GM21367 (cell line): ENCODE measurements around the gene CDC42EP3.

Source experiments
- ATAC-seq: cut with Tn5 transposase; IDR thresholded peaks from one replicate; pipeline ENCODE4 v1.9.1; 2021; ENCODE audit not compliant: unreplicated experiment

CDC42EP3 gene

GRCh38 chr2:37637190-37637860, 34.1 kb downstream of the CDC42EP3 start:
- ATAC-seq, result no peak

DNA sequence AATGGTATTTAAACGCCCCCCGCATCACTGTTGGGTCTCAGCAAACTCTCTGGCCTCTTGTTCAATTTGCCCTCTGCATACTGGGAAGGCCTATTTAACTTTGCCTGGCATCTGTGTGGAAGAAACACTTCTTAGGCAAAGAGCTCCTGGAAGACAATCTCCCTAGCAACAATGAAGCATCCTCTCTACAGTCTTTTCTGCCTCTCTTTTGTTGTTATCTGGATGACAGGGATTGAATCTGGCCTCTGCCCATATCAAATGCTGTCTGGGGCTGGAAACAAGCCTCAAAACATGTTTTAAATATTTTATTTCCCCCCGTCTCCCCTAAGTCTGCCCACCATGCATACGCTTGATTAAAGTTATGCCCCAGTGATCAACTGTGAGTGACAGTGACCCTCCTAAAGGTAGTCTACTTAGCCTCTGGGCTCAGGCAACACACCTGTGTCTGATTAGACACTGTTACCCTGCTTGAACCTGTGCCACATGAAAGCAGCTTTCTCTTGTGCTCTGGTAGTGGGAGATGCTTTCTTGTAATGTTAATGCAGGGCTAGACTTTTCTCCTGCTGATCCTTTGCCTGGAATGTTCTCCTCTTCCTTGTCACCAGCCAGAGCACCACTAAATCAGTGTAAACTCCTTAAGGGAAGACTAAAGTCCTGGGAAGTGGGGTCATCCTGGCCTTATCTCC, 34.9 kb downstream of the CDC42EP3 start:
- no peak for ATAC-seq

- ATAC-seq, result peak; percentile 54
Measured at GRCh38 chr2:37635504-37636380, 35.7 kb downstream of the CDC42EP3 start.

- ATAC-seq, result peak; percentile 42
Measured at GRCh38 chr2:37634914-37635503, 36.4 kb downstream of the CDC42EP3 start.

DNA sequence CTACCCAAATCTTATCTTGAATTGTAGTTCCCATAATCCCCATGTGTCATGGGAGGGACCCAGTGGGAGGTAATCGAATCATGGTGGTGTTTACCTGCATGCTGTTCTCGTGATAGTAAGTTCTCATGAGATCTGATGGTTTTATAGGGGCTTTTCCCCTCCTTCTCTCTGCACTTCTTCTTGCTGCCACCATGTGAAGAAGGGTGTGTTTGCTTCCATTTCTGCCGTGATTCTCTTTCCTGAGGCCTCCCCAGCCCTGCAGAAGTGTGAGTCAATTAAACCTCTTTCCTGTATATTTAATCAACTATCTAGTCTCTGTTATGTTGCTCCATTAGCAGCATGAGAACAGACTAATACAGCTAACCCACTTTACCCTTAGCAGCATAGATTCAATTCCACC, 37.6 kb downstream of the CDC42EP3 start:
- no peak for ATAC-seq

DNA sequence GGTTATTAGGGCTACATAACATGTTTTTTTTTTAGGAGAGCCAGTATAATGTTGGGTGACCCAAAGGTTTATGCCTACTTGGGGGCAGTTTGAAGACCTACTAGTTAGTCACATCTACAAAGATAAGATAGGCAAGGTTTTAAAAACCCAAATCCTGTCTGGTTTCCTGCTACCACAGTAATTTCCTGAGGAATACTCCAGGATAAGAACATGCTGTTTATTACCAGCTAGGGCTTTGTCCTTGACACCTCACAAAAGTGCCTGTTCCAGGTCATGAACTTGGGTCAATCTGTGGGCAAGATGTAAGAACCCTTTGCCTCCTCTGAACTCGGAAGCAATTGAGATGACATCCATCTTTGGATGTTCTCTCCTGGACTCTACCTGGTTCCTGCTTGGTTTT, 38.2 kb downstream of the CDC42EP3 start:
- no peak for ATAC-seq

- ATAC-seq, result no peak
Measured at GRCh38 chr2:37632310-37632709, 39.1 kb downstream of the CDC42EP3 start.

DNA sequence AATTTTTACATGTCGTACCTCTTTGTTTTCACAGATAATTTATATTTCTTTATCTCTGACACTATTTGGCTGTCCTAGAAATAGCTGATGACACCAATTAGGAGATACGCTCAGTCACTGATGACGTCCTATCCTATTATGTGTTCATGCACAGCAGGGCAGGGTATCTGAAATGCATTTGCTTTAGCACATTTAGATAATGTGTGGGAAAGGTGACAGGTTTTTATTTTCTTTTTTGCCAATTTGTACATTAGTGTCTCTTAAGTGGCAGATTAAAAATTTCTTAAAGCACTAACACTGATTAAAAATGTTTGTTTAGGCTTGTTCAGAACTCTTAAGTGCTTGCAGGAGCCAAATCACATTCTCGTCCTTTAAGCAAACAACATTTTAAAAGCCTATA, 39.7 kb downstream of the CDC42EP3 start:
- no peak for ATAC-seq

DNA sequence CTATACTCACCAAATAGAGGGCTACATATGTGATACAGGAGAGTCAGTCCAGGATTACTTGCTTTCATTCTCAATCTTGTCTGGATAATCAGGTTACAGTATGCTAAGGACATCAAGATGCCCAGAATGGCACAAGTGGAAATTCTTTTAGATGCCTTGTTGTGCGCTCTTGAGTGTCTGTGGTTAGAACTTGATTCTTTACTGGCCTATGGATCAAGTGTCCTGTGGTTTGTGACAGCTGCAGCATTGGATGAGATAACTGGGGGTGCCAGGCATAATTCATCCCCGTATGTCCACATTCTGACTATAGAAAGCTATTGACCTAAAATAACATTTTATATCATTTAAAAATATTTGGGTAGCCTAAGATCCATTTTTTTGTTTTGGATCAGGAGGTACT, 40.1 kb downstream of the CDC42EP3 start:
- ATAC-seq, result no peak

DNA sequence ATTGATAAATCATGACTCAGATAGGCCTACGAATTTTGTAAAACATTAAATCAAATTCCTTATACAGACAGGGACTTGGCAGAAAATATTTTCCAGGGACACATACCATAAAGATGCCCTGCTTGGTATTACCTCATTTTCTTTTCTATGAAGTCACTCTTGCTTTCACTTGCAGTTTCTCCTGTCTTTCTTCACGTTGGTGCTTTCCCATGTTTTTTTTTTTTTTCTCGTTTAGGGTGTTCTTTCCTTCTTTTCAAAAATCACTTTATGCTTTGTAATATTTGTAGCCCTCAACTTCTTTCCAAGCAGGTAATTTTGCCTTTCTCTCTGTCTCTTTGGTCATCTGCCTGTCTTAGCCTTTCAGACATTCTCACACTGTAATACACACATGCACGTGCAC, 40.7 kb downstream of the CDC42EP3 start:
- no peak for ATAC-seq

DNA sequence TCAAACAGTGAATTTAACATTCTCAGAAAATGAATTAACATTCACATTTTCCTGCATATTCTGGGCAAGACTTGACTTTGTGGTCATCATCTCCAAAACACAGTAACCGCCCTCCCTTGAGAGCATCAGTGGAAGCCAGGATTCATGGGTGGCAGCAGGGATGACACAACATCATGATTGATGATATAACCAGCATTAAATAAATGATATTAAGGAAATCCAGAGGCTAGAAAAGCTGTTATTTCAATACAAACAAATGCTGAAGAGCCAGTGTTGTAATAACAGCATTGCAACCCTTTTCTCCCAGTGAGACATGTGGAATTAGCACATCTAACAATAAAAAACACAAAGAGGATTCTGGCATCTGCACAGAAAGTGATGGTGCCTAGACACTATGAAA, 41.1 kb downstream of the CDC42EP3 start:
- no peak for ATAC-seq

- ATAC-seq, result no peak
Measured at GRCh38 chr2:37629529-37629928, 41.9 kb downstream of the CDC42EP3 start.

DNA sequence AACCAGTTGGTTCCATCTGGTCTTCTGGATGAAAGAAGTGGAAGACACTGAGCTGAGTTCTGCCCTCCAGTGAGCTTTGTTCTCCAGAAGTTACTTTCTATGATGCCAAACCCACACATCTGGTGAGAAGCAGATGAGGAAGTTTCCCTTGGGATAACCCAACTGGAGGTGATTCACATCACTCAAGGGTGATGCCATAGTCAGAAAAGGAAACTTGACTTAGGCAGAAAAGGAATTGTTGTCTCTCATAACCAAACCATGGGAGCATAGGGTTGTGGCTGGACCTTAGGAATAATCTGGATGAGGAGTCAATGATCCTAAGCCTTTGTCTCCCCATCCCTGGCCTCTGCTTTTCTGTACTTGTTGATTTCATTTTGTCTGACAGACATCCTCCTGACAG, 43.7 kb downstream of the CDC42EP3 start:
- no peak for ATAC-seq

- ATAC-seq, result peak; percentile 35
Measured at GRCh38 chr2:37625796-37626571, 45.5 kb downstream of the CDC42EP3 start.

DNA sequence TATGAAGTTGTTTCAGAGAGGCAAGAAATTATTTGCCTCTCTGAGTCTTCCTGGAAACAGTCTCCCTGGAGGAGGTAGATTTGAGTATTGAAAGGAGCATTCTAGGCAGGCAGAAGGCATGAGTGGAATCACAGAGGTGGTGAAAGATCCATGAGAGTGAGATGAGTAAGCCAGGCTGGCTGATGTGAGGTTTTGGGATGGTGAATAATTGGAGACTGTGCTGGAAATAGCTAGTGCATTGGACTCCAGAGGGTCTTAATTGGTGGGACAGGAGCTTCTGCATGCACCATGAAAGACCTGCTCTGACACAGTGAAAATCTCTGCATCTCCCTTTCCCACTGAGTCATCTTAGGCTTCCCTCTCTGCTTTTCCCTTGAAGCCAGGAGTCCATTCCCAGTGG, 46.3 kb downstream of the CDC42EP3 start:
- ATAC-seq, result no peak

DNA sequence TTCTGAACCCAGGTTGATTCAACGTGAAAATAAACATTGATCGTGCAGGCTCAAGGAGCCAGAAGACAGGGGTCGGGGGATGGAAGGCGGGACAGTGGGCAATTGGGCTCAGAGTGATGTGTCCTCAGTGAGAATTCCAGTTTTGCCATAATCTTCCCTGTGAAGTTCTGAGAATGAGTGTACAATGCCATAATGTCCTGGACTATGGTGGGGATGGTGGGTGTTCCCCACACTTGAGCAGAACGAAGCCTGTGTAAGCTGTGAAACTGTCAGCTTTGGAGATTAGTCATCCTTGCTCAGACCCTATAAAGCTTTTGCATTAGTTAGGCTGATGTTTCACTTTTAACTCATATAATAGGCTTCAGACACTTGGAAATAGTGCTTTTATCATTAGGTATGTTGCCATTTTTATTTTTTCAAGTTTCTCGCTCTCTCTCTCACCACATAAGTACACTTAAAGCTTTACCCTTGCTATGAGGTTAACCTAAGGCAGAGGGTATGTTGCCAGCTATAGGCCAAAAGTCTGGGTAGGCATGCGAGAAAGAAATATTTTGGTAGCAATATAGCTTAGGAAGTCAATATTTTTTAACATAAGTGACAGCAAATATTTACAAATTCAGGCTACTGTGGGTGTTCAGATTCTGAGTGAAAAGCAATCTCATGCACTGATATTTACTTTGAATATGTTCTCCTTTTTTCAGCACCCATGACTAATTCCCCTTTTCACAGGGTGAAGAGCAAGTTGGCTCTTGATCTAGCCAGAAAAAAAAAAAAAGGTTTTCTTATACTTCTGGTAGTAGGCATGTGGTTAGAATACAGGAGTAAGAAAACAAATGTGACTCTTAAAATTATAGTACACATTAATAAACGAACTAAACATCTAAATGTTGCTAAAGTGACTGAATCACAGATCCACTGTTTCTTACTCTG, 47.2 kb downstream of the CDC42EP3 start:
- peak; percentile 73 for ATAC-seq

GRCh38 chr2:37623406-37623805, 48.0 kb downstream of the CDC42EP3 start:
- no peak for ATAC-seq

GRCh38 chr2:37622450-37623100, 48.9 kb downstream of the CDC42EP3 start:
- ATAC-seq, result no peak

DNA sequence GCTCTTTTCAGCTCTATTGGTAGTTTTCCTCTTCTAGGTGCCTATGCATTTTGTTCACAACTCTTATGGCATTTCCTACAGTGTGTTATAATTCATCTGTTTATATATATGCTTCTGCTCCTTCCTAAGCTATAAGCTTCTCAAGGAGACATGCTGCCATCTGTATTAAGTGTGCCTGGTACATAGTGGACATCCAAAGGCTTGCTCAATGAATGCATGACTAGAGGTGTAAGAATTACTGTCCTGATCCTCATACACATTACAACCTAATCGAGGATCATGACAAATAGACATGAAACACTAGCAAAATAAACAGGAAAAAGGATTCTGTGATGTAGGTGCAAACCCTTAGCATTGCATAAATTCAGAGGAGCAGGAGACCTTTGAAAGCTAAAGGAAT, 50.2 kb downstream of the CDC42EP3 start:
- ATAC-seq, result no peak
